Colon (tissue), 2 donors: Measurements from ENCODE around the gene FNDC3B.

Source experiments
- FAIRE-seq: peaks from 2 replicates; lab custom pipeline; 2012; peaks lifted over from hg19 to GRCh38; lab: Jason Lieb, UNC
- donor health status: control.
- donor health status: control.

The FNDC3B gene

DNA sequence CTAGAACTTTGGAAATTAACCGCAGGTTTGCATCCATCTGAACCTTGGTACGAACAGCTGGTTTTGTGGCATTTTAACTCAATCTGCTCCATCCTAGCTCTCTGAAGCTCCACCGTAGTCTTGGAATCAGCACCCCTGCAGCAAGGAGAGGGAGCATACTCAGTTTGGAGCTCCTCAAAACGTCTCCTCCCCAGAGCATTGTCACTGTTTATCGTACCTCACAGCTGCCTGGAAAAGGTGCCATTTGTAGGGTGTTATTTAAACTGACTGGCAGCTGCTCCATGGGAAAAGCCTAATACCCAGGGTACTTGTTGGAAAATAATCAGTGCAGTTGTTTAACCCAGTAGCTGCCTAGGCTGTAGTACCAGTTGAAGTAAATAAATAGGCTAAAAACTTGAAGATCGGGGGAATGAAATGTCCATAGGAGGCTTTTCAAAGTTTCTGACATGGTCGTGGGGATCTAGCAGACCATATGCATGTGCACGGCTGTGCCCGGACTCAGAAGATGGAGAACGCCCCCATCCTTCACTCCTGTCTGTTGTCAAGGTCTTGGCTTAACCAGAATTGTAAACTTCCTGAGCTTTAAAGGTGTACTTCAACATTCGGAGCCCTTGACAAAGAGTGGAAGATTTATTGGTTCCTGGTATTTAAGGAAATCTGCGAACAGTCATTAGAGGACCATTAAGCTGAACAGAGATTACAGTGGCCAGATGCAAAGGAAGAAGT, 365.0 kb downstream of the FNDC3B start:
- FAIRE-seq = no peak

DNA sequence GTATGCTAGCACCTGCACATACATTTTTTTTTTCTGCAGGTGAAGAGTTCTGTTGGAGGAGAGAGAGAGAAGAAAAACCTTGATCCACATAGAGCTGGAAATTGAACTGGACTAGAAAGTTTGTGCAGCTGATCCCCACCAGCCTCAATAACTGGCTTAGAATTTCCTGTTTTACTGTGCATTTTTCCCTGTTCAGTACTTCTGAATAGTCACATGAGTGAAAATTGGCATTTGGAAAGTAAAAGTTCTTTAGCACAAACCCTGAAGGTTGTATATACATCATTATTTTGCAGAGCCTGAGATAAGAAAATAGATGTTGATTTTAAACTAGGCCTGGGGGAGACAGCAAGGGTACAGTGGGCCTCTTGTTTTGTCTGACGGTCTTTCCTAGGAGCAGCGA, 366.5 kb downstream of the FNDC3B start:
- FAIRE-seq = no peak

DNA sequence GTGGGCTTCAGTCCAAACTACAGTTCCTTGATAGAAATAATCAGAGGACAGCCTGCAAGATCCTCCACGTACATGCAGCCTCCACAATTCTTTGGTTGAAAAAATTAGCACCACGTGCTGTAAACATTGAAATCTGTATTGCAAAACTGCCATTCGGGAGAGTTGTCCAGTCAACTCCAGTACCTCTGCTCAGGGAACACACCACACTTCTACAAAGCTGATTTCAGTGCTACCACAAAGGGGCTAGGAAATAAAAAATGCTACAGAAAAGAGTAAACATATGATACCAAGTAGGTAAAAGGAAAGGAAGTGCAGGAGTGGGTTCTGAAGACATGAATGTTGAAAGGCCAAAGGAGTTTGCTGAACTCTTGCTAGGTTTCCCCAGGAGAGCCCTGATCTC, 368.5 kb downstream of the FNDC3B start:
- no peak for FAIRE-seq

GRCh38 chr3:172410702-172411477, 371.5 kb downstream of the FNDC3B start:
- FAIRE-seq = no peak

DNA sequence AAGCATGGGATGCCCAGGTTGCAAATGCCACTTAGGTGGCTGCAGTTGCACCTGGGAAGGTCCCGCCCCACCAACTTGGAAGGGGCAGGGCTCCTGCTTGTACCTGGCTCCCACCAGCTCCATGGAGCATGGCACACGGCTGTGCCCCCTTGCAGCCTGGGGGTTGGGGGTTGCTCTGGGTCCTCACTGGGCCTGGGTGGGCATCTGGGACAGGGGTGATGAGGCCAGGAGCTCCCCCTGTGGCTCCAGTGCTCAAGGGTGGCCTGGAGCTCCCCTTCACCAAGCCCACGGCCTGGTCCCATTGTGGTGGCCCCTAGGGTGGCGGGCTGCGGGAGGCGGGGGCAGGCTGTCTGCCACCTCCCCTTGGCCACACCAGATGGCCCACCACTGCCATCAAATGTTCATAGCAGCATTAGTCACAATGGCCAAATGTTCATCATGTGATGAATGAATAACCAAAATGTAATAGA, 372.1 kb downstream of the FNDC3B start:
- no peak for FAIRE-seq

DNA sequence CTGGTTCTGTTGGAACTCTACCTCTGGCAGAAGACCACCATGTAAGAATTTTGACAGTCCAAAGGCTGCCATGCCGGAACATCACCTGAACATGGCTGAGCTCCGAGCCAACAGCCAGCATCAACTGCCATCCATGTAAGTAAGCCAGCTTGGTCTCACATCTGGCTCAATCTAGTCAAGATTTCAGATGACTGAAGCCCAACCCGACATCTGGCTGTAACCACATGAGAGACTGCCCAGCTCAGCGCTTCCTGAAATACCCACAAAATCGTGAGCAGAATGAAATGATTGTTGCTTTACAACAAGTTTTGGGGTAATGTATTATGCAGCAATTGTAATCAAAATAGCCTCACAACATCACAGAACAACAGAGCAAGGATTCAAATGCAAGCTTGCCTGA, 375.9 kb downstream of the FNDC3B start:
- FAIRE-seq = no peak

GRCh38 chr3:172437713-172438112, 398.3 kb downstream of the FNDC3B start:
- no peak for FAIRE-seq

DNA sequence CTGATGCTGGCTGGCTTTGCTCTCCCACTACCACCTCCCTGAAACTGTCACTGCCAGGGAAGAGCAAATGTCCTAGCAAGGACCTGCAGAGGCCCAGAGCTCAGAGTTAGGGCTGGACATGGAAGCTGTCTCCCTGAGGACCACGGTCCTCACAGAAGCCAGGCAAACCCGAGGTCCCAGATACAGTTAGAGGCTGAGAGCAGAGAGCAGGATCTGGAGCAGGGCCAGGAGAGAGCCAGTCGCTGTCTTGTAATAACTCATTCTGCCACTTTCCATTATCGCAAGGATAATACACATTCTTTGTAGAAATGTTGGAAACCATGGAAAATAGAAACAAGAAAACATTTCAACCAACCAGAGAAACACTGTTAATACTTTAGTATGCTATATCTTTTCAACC, 398.8 kb downstream of the FNDC3B start:
- FAIRE-seq = no peak

- FAIRE-seq = no peak
Observed at GRCh38 chr3:172441581-172441980, 402.2 kb downstream of the FNDC3B start.

- FAIRE-seq = no peak
Observed at GRCh38 chr3:172442606-172443005, 403.2 kb downstream of the FNDC3B start.

DNA sequence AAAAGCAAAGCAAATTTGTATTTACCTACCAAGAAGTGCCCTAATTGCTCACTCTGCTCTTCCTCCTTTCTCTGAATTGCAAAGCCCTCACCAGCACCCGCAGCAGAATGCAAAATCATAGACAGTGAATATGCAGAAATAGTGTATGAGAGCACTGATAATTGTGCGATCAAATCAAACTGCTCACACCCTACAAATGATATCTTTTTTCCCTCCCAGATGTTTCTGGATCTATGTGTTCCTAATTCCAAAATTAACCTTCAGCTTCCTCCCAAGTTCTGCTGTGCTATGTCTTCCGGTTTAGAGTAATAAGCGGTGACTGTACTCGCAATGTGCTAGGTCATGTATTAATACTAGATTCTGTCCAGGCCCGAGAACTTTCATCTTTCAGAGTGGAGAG, 405.4 kb downstream of the FNDC3B start:
- FAIRE-seq = no peak

- no peak for FAIRE-seq
Observed at GRCh38 chr3:172446198-172446597, 406.8 kb downstream of the FNDC3B start.

DNA sequence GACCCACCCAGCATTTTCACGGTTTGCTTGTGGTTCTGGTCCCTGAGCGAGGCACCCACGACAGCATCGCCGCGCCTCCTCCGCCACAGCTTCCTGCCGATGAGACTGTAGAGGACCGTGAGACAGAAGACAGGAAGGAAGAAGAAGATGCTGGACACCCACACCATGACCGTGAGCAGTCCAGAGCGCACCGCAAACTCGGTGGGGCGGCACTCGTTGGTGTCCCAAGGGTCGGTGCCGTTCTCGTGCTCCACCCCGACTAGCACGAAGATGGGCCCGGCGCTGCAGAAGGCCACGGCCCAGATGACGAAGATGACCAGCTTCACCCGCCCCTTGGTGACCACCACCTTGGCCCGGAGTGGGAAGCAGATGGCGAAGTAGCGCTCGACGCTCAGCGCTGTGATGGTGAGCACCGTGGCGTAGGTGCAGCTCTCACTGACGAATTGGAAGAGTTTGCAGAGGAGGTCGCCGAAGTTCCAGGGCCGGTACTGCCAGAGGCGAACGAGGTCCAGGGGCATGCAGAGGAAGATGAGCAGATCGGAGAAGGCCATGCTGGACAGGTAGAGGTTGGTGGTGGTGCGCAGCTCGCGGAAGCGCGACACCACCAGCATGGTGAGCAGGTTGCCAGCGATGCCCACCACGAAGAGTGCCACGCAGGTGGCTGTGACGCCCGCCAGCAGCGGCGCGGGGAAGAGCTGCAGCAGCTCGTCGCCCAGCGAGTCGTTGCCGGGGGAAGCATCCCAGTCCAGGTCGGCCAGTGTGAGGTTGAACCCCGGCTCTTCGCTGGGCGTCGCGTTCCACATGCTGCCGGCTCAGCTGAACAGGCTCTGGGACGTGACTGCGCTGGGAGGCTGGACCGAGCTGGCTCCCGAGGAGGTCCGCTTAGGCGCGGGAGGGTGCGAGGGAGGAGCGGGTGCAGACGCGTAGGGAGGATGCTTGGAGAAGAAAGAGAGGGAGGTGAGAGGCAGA, 408.5 kb downstream of the FNDC3B start, which contains the start of gene GHSR:
Gene GHSR, minus strand, starts transcription at position 846 of the 969 bp plus-strand sequence. Its CDS starts 43 bp downstream, at position 803.
- FAIRE-seq = no peak

DNA sequence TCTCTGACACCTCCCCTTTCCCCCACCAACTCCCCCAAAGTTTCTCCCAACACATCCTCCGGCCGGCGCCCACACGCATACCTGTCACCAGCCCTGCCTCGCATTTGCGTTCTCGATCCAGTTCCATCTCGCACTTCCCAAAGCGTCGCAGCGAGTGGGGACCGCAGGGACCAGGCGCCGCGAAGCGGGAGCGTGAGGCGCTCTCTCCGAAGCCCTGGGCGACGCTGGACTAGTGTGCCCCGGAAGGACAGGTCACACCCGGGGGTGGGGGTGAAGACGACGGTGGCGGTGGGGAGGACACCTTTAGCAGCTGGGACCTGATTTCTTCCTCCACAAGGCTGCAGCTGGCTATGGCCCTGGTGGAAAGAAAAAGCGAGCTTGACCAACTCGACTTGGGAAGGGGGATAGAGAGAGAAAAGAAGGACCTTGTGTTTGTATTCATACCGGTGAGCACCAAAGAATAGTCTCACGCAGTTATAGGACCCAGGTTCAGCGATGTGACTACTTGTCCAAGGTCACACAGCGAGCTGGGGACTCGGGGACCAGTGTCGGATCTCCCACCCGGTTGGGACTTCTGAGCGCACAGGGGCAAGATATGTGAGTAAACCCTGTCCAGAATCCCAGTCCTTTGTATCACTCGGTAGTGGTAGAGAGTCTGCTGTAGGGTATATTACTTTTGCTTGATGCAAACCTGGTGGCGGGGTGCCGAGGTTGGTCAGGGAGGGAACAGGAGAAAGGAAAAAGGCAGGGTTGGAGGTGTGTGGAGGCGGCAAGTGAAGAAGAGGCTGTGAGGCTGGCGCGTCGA, 409.5 kb downstream of the FNDC3B start:
- no peak for FAIRE-seq

DNA sequence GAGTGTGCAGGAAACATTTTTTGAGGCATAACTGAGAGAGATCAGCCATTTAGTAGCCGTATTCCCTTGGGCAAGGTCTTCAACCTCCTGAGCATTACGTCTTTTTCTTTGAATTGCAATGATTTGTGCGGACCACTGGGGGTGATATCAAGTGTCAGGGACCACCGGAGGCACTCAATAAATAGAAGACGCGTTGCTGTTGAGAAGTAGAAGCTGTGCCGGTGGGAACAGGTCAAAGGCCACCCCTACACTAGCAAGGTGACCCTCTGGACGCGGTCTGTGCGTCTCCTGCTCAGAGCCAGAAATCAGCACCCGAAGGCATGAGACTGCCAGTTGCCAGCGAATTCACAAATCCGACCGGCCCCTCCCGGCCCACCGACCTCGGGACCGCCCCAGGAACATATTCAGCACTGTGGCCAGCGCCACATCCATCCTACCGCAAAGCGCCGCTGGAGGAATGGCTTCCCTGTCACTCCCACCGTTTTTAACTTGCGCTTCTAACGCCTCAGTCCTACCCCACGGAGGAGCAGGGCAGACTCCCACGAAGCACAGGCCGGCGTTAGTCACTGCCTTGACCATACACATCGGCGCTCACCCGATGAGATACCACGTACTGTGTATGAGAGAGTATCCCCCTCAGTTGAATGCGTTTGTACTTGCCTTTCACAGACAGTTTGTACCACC, 410.2 kb downstream of the FNDC3B start:
- no peak for FAIRE-seq
